GM21447 (cell line): Measurements from ENCODE around the gene ANKK1.

Source experiments
- ATAC-seq: cut with Tn5 transposase; IDR thresholded peaks from one replicate; pipeline ENCODE4 v1.9.1; 2021; ENCODE audit not compliant: unreplicated experiment

ANKK1 gene

DNA sequence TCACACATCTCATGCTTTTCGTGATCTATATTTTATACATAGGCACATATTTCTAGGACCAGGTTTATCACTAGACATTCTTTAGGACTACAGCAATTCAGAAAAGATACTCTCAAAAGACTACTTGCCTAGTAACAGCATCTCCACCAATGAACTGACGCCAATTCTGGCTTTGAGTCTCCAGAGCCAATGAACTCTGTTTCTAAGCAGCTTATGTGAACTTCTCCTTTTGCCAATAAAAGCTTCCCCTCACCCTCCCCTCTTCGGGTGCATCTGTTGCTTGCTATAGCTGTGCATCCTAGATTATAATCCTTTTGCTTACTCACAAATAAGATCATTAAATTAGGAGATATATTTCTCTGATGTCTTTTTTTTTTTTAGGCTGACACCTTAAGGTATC lies 11.4 kb upstream of the ANKK1 start:
- ATAC-seq: no peak

DNA sequence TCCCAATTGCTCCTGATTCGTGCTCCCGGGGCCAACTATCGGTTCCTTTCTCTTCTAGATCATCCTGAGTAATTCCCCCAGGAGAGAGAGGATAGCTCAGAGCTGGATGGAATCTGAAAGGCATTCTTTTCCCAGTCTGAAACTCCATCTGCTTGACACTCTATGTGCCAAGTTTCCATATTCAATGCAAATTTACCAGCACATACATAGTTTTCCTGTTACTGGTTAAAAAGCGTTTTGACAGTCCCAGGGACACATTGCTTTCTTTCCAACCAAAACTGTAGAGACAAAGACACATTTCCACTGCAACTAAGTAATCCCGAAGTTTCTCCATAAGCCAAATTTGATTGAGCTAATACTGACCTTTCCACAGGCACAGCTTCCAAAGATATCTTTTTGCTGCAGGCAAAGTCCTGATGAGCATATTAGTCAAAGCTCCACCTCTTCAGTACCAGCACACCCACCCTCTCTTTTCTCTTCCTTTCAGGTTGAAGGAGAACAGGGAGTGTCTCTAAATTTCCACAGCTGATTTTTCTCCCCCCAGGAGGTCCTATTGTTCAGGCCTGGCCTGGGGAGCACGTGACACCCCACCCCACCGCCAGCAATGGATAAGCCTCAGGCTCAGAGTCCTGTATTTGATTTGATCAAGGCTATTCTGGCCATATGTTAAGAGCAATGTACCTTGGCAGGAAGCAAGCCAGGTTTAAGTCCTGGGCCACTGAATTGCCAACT lies 9.7 kb upstream of the ANKK1 start:
- ATAC-seq: no peak

DNA sequence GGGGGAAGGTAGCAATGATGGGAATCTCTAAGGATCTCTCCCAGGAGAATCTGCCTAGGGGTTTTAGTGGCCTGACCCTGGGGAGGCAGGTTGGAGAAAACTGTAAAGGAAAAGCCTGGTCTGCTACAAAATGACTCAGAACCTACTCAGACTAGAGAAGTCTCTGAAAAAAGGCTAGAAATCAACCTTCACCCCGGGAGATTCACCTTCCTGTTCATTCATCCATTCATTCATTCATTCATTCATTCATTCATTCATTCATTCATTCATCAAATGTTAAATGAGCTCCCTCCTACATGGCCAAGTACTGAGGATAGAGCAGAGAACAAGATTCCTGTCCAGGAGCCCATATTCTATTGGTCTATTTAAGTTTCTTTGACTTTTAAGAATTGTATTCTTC lies 8.9 kb upstream of the ANKK1 start:
- ATAC-seq: no peak

DNA sequence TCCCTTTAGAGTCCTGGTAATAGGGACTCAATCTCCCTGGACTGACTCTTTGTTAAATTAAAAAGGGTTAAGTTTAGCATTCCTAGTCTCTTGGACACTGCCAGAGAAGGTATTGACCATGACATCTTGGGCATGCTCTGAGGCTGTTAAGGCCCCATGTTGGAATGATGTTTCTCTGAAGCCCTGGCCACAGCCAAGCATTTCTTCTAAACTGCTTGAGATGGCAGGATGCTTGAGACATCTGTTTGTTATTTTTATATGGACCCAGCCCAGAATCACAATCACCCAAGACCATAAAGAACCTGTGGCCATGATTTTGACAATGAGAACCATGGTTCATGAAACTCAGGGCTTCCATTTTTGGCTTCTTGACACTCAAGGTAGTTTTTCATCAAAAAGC lies 5.5 kb upstream of the ANKK1 start:
- no peak for ATAC-seq

DNA sequence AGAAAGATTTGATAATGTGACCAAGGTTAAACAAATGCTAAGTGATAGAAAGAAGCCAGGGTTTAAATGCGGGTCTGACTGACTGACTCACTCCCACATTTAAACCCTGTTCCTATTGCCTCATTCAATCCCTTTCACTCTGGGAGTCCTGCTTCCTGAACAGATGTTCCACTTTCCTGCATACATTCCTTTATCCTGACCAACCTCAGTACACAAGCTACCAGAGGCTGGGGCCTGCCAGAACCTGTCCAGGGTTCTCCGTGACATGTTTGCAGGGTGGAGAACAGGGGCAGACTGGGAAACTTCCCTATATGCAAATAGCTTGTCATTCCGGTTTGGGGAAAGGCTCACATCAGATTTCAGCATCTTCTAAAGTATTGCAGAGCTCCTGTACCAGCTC lies 3.0 kb upstream of the ANKK1 start:
- ATAC-seq: no peak

DNA sequence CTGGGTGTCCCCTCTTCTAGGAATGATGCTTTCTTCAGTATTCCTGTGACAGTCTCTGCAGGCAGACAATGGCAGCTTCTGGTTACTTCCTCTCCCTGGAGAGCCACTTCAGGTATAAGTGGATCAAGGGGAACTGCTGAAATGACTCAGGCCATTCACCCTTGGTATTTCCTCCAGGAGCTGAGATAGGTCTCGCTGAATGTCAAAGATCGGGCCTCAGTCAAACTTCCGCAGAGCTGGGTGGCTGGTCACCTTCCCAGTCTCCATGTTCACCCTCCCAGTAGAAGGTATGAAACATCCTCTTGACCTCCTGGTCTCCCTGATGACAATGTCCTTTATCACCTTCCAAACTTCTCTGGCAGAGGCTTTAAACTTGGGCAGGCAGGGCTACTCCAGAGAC lies 1.8 kb upstream of the ANKK1 start:
- no peak for ATAC-seq

DNA sequence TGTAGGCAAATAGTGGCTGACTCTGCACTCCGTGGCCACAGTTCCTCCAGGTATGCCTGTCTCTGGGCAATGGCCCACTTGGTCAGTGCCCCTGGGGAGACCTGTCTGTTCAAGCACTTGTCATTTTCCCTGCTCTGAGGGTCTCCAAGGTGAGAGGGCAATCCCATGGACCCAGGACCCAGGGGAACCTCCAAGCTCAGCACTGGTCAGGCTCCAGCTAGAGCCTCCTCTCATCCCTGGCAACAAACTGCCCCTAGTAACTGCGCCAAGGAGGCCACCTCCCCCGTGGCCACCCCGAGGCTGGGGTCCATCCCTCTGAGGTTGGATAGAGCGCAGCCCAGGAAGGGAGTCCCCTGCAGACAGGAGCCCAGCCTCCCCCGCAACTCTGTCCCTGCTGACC lies 713 bp upstream of the ANKK1 start:
- ATAC-seq: no peak

DNA sequence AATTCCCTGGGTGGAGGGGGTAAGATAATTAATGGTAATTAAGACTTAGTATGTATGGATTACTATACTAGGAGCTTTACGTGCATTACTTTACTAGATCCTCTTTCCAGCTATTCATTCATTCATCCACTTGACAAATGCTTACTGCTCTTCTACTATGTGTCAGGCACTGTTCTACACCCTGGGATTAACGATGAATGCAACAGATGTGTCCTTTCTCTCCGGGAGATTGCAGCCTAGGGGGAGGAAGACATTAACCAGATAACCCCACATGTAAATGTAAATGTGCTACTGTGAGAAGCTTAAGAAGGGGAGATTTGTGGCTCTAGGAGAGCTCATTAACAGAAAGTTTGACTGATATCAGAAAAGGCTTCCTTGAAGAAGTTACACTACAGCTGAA lies 1.7 kb downstream of the ANKK1 start:
- no peak for ATAC-seq

DNA sequence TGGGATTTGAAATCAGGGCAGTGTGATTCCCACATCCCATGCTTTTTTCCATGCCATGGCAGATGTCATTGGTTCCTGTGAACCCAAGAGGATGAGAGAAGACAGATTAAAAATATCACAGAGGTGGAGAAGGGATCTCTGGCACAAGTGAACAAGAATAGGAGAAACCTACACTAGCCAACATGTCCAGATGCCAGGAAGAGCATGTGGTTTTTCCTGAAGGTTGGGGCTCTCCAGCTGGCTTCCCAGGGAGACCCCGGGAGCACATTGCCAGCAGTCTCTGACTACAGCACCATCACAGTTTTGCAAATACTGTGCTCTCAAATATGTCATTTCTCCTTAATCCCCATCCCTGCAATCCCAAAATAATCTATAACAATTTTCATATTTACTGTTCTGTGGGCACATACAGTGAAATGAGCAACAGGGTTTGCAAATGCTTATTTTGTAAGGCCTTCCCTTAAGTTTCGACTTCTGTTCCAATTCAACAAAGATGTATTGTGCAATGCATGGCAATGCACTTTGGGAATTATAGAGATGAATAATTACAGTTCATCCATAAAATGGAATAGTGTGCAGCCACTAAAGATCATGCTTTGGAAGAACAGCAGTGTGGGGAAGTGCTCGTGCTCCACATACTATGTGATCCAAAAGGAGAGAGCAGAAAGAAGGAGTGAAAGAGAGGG lies 4.8 kb downstream of the ANKK1 start:
- no peak for ATAC-seq

DNA sequence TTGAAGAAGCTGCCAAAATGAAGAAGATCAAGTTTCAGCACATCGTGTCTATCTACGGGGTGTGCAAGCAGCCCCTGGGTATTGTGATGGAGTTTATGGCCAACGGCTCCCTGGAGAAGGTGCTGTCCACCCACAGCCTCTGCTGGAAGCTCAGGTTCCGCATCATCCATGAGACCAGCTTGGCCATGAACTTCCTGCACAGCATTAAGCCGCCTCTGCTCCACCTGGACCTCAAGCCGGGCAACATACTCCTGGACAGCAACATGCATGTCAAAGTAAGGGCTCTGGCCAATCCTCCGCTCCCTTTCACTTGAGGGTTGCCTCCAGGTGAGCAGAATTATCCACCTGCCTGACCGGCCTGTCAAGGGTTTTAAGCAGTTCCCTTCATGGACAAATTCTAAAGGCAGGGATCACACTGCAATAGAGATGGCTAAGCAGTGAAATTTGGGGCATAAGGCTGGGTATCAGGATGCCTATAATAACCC lies 6.0 kb downstream of the ANKK1 start:
- ATAC-seq: no peak

DNA sequence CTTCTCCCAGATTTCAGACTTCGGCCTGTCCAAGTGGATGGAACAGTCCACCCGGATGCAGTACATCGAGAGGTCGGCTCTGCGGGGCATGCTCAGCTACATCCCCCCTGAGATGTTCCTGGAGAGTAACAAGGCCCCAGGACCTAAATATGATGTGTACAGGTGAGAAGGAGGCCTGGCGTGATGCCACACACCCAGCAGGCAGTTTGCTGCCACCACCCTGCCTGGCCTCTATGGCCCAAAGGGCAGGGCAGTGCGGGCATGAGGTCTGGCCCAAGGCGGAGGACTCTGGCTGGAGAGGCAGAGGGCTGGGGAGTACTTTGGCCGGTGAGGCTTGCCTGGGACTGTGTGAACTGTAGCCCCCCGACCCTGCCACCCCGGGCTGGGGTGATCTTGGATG lies 7.3 kb downstream of the ANKK1 start:
- ATAC-seq: no peak

DNA sequence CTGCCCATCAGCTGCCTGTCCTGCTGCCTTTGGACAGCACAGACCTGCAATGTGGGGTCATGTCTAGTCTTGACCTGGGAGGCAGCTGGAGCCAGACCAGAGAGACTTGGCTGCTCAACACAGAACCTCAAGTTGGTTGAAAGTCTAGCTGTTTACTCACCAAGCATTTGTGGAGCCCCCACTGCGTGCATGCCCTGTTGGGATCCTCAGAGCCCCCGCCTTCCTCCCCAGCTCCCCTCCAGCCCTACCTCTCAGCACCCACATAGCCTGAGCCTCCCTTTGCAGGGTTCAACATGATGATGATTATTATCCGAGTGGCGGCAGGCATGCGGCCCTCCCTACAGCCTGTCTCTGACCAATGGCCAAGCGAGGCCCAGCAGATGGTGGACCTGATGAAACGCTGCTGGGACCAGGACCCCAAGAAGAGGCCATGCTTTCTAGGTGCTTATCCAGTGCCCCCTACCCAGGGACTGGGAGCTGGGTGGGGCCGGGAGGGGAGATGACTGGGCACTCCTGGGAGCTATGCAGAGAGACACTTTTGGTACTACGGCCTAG lies 8.3 kb downstream of the ANKK1 start:
- no peak for ATAC-seq

DNA sequence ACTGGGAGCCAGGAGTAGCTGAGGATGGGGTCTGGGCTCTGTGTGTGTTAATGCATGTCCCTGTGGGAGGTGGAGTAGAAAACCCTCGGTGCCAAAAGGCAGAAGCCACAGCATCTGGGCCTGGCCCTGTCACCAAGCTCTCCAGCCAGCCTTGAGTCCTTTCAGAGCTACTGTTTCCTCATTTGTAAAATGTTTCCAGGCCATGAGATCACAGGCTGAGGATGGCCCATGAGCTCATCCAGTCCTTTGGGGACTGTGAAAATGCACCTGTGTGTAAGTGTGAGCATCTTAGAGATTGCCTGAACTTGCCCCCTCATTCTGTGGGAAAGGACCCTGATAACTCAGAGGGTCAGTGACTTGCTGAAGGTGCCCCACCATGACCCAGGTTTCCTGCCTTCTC lies 9.1 kb downstream of the ANKK1 start:
- no peak for ATAC-seq

DNA sequence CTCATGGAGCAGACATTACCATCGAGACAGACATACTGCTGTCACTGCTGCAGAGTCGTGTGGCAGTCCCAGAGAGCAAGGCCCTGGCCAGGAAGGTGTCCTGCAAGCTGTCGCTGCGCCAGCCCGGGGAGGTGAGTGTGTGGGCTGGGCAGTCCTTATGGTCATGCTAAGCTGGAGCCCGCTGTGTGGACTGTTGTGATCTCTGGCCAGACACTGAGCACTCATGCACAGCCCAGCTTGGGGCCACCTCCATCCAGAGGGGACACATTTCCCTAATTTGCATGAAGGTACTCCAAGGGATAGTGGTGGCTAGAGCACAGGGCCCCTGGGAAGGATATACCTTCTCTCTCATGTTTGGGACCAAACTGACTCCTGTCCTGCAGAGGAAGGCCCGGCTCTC lies 9.6 kb downstream of the ANKK1 start:
- no peak for ATAC-seq

DNA sequence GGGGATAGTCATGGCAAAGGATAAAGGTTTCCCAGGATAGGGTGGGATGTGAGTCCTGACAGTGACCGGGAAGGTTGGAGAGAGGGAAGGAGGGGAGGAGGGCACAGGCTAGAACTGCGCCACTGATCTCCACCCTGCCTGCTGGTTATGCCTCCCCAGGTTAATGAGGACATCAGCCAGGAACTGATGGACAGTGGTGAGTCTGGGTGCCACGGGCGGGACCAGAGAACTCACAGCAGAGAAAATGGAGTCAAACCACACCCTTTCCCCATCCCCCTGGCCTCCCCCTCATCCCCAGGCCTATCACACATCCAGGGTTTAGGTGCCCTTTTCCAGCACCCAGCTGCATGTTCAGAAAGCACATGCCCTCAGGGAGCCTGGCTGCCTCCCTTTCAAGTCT lies 10.2 kb downstream of the ANKK1 start:
- no peak for ATAC-seq

DNA sequence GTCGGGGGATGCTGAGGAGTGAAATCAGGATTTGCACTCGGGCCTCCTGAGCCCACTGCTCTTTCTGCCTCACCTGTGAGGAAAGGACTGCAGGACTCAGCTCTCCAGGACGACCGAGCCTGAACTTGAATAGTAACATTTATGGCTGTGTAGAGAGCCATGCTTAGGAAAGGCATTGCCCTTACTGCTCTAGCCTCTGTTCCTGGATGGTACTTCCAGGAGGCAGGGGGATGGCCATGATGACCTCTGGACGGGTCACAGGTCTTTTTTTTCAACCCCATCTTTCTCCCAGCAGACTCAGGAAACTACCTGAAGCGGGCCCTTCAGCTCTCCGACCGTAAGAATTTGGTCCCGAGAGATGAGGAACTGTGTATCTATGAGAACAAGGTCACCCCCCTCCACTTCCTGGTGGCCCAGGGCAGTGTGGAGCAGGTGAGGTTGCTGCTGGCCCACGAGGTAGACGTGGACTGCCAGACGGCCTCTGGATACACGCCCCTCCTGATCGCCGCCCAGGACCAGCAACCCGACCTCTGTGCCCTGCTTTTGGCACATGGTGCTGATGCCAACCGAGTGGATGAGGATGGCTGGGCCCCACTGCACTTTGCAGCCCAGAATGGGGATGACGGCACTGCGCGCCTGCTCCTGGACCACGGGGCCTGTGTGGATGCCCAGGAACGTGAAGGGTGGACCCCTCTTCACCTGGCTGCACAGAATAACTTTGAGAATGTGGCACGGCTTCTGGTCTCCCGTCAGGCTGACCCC lies 11.3 kb downstream of the ANKK1 start:
- ATAC-seq: no peak

DNA sequence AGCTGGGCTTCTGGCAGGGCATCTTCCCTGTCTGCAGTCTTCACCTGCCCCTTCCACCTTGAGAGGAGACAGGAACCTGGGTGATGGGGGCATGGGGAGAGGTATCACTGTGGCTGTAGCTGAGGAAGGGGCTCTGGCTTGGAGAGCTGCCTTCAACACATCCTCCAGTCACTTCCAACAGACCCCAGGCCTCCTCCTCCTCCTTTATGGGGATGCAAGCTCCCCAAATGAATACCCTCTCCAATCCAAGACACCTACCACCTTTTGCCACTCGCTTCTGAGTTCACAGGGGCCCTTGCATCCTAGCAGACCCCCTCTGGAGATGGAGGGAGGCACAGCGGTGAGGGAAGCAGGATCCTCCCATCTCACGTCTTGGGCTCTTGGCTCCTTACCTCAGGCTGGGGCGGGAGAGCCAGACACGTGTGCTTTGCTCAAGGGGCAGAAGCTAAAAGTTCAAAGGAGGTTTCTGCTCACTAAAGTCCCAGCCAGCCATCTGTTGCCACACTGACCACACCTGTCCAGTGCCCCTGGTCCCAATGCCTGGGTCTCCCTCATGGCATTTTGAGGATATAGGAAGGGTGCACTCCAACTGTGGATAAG lies 13.2 kb downstream of the ANKK1 start:
- ATAC-seq: no peak

DNA sequence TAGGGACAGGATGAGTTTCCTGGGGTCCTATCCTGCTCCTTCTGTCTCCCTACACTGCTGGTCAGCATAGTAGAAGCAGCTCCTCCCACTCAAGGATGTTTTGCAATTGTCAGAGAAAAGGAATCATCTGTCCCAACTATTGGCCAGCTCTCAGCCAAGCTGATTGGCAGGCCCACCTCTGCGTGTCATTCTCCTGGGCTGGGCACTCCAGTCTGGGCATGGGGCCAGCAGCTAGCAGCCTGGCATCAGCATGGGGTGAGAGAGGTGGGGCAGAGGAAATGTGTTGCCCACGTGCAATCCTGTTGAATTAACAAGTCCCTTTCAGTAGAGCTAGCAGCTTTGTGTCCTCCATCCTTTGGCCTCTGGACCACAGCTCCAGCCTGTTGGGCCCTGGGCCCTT lies 14.1 kb downstream of the ANKK1 start:
- no peak for ATAC-seq

DNA sequence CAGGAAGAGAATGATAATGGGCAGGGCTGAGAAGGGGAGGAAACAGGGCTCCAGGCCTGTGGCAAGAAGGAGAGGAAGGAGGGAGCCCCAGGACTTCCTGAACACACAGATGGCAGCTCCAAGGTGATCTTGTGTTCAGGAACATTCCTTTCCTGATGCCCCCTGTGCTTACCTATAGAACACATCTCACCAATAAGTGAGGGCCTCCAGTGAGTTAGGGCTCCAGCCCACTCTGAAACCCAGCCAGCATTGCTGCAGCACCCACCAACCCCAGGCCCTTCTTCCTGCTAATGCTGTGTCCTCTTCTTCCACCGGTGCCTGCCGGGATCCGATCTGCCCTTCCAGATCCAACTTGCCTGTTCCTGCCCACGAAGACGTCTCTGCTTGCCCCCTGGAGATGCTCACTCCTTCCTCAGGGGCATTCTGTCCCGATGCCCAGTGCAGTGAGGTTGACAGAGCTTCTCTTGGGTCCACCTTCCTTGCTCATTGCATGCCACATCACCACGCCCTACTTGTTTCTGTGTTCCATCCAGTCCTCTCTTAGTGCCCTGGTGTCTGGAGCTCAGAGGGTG lies 17.4 kb downstream of the ANKK1 start:
- no peak for ATAC-seq

DNA sequence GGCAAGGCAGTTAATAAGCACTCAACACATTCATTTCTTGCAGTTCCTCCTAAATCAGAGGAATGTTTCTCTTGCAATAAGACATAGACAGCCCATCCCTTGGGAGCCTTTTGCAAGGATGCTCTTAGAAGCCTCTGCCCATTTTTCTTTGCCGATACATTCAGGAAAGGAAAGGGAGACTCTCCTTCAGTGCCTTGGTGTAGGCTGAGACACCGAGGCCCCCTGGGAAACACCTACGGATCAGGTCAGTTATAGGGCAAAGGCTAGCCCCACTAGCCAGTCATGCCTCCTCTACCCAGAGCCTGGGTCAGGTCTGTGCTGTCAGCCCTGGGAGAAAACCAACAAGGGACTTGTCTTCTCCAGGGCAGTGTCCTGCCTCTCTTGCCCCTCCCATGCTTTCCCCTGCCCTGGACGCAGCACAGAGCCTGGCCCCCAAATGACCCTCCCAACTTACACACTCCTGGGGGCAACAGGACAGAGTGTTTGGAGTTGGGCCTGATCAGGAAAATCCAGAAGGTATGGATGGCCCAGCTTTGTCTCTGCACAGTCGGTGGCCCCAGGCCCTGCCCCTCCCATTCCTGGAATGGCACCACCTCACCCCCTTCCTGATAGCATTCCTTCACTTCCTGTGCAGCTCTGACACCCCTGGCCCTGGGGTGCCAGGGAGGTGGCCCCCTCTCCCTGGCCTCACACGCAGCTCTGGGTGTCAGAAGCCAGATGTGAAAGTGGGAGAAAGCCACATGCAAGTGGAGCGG lies 18.3 kb downstream of the ANKK1 start:
- no peak for ATAC-seq
